Sigmoid colon (tissue), 7 donors: ENCODE measurements around the gene NACC2. TPM values are rescaled to one million over a fixed set of nuclear protein-coding genes. Genes with fewer than 3 reads are reported as not detected.

ENCODE experiments used
- DNase-seq: peaks from one replicate; pipeline ENCODE4 v3.0.0-alpha.2; 2019
- H3K27ac ChIP-seq, 4 donors: fragments of 200-600 bp; sonication (generic); one replicate each; pipeline ENCODE4 v1.5.1; 2016 to 2019; ENCODE audit warnings: mild to moderate bottlenecking in 1 of 4
- H3K27me3 ChIP-seq, 3 donors: fragments of 200-600 bp; sonication (generic); one replicate each; pipeline ENCODE4 v1.5.1; 2019; ENCODE audit warnings: mild to moderate bottlenecking in 1 of 3
- H3K36me3 ChIP-seq, 4 donors: fragments of 200-600 bp; sonication (generic); one replicate each; pipeline ENCODE4 v1.5.1; 2016 to 2019
- H3K4me1 ChIP-seq, 4 donors: fragments of 200-600 bp; sonication (generic); one replicate each; pipeline ENCODE4 v1.5.1; 2017 to 2019
- H3K4me3 ChIP-seq, 4 donors: fragments of 200-600 bp; sonication (generic); one replicate each; pipeline ENCODE4 v1.5.1; 2017 to 2019; ENCODE audit warnings: mild to moderate bottlenecking in 2 of 4, moderate library complexity in 1 of 4
- H3K9me3 ChIP-seq, 4 donors: fragments of 200-600 bp in 3 of 4; sonication (generic) in 3 of 4; one replicate each; pipeline versions ENCODE4 v1.5.1 to v1.6.1; 2013 to 2019
- CTCF ChIP-seq, 4 experiments: fragments of 450-650 bp in 3 of 4; fragments of 200-600 bp in 1 of 4; IDR thresholded peaks; one replicate each; pipeline ENCODE4 v1.5.1; 2016 to 2019; ENCODE audit warnings: antibody characterized with exemption in 4 of 4, mild to moderate bottlenecking in 3 of 4, moderate library complexity in 2 of 4
- EP300 ChIP-seq, 4 donors: sonication (generic); formaldehyde crosslinking; IDR thresholded peaks; one replicate each; pipeline ENCODE4 v1.6.1; 2017; ENCODE audit warnings: antibody characterized with exemption in 4 of 4
- POLR2A ChIP-seq, 2 donors: fragments of 450-650 bp; IDR thresholded peaks; one replicate each; pipeline ENCODE4 v1.6.1; 2016; ENCODE audit warnings: antibody characterized with exemption in 2 of 2, mild to moderate bottlenecking in 2 of 2, moderate library complexity in 2 of 2
- POLR2AphosphoS5 ChIP-seq, 4 donors: sonication (generic); formaldehyde crosslinking; IDR thresholded peaks; one replicate each; pipeline ENCODE4 v1.6.1; 2017; ENCODE audit warnings: antibody characterized with exemption in 4 of 4
- WGBS, 2 donors: extraction: QIAGEN DNeasy Blood & Tissue Kit; methylation state at CpG; one replicate each; pipeline ENCODE4 v1.1.7; 2013; 5-methylcytosine and 5-hydroxymethylcytosine counted together
- intact Hi-C: fragments of 100-400 bp; cut with DNase I; formaldehyde crosslinking; loops from one replicate; pipeline ENCODE4 v1.15.1; 2023
- polyA plus RNA-seq, 3 donors: library from polyadenylated mRNA; stranded (reverse); fragments of 200-250 nt; gene quantifications; one replicate each; pipeline ENCODE4 v1.2.3, GENCODE V29; 2013
- total RNA-seq, 4 donors: library from RNA; depleted of rRNA; stranded (reverse); fragments of >200 nt; gene quantifications; one replicate each; pipeline ENCODE4 v1.1.0, GENCODE V29; 2016
- donor health status: healthy with polysubstance abuse.
- donor health status: Bipolar disorder and iron deficiency.
- donor health status: healthy.

NACC2 gene
- total and polyA plus RNA-seq, 7 donors, result 3.6 to 80.0 (median 41.6) TPM

DNA sequence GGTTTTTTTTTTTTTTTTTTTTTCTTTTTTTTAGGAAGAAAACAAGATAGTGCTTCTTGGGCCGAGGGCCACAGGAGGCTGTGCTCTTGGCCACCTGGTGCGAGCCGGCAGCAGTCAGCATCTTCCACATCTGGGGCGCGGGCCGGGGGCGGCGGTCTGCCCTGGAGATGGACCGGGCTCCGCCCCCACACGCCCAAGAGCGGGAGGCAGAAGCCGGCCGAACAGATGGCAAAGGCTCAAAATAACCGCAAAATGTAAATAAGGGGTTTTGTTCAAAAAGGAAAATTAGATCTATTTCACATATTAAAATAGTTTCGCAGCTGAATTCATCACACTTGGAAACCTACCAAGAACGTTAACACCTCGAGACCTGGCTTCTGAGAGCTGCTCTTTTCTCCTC, 82.4 kb downstream of the NACC2 start:
- Histone ChIP-seq H3K36me3 (peaks cover 4 to 60% (median 23%) of the 10 kb centered on the region in 4 donors), H3K9me3 (no peaks in the 10 kb centered on the region), H3K4me1 (peaks cover 0 to 50% (median 42%) of the 10 kb centered on the region in 4 donors), H3K27ac (peak overlapping the region; percentile 70 to 83 (median 75)), H3K4me3 (no peak overlapping the region), H3K27me3 (no peaks in the 10 kb centered on the region)
- intact Hi-C loops, result loop anchor here (5.0 kb wide), 1 partner anchor 40 kb away; no protein-coding TSS in a partner anchor
- WGBS, 2 donors, result 70 to 75% methylated on average over 18 of the region's 18 CpGs
- DNase-seq, result peak; percentile 75
- TF ChIP-seq POLR2A (IDR thresholded peaks at IDR 0.05), result no peak
- TF ChIP-seq EP300 (IDR thresholded peaks at IDR 0.05), result no peak
- TF ChIP-seq POLR2AphosphoS5 (IDR thresholded peaks at IDR 0.05), result no peak
- no peak for TF ChIP-seq CTCF (IDR thresholded peaks at IDR 0.05)

GRCh38 chr9:136011703-136012496, 83.2 kb downstream of the NACC2 start:
- Histone ChIP-seq H3K27ac (peak overlapping the region; percentile 70 to 83 (median 75)), H3K27me3 (no peaks in the 10 kb centered on the region), H3K4me1 (peaks cover 0 to 53% (median 45%) of the 10 kb centered on the region in 4 donors), H3K4me3 (peak overlapping the region in 2 of 4 donors; percentile 5 to 21), H3K9me3 (no peaks in the 10 kb centered on the region), H3K36me3 (peaks cover 4 to 57% (median 23%) of the 10 kb centered on the region in 4 donors)
- peak; percentile 46 to 78 (median 68) for TF ChIP-seq POLR2AphosphoS5 (IDR thresholded peaks at IDR 0.05)
- no peak for TF ChIP-seq CTCF (IDR thresholded peaks at IDR 0.05)
- peak; percentile 94 for DNase-seq
- 87 to 92% methylated on average over 59 of the region's 59 CpGs for WGBS, 2 donors
- intact Hi-C loops, result loop anchor here (5.0 kb wide), 1 partner anchor 40 kb away; no protein-coding TSS in a partner anchor

DNA sequence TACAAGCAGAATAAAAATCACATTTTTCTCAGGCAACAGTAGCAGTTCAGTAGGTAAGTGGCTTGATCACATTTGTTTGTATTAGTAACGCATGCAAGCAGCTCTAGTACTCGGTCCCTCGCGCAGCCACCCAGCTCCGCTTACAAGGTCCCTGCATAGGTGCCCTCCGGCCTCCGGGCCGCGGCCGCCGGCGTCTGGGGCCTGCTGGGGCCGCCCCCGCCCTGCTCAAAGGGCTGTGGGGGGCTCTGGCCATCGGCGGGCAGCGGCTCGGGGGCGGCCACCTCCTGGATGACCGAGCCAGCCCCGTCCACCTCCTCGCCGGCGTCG, 83.8 kb downstream of the NACC2 start:
- intact Hi-C loops, result loop anchor here (5.0 kb wide), 1 partner anchor 41 kb away; no protein-coding TSS in a partner anchor
- TF ChIP-seq POLR2AphosphoS5 (IDR thresholded peaks at IDR 0.05) (no peak), POLR2A (IDR thresholded peaks at IDR 0.05) (no peak), EP300 (IDR thresholded peaks at IDR 0.05) (no peak), CTCF (IDR thresholded peaks at IDR 0.05) (no peak)
- H3K4me3 ChIP-seq, result no peak overlapping the region
- peak; percentile 60 for DNase-seq
- H3K27ac ChIP-seq, result peak overlapping the region; percentile 70 to 83 (median 75)
- peaks cover 0 to 56% (median 47%) of the 10 kb centered on the region in 4 donors for H3K4me1 ChIP-seq
- no peaks in the 10 kb centered on the region for H3K9me3 ChIP-seq
- H3K27me3 ChIP-seq, result no peaks in the 10 kb centered on the region
- H3K36me3 ChIP-seq, result peaks cover 4 to 52% (median 23%) of the 10 kb centered on the region in 4 donors
- WGBS, 2 donors, result 86 to 88% methylated on average over 25 of the region's 25 CpGs

- intact Hi-C loops, result loop anchor here (5.0 kb wide), 1 partner anchor 42 kb away; no protein-coding TSS in a partner anchor
- H3K27ac ChIP-seq, result peak overlapping the region; percentile 70 to 83 (median 75)
- H3K4me3 ChIP-seq, result no peak overlapping the region
- 88 to 92% methylated on average over 28 of the region's 28 CpGs for WGBS, 2 donors
- H3K9me3 ChIP-seq, result no peaks in the 10 kb centered on the region
- DNase-seq, result peak; percentile 65
- H3K36me3 ChIP-seq, result peaks cover 4 to 46% (median 23%) of the 10 kb centered on the region in 4 donors
- TF ChIP-seq POLR2A (IDR thresholded peaks at IDR 0.05) (no peak), CTCF (IDR thresholded peaks at IDR 0.05) (no peak), EP300 (IDR thresholded peaks at IDR 0.05) (no peak), POLR2AphosphoS5 (IDR thresholded peaks at IDR 0.05) (peak in 2 of 4 donors; percentile 18 to 22)
- no peaks in the 10 kb centered on the region for H3K27me3 ChIP-seq
- H3K4me1 ChIP-seq, result peaks cover 0 to 56% (median 47%) of the 10 kb centered on the region in 4 donors
These were observed 84.3 kb downstream of the NACC2 start for GRCh38 chr9:136010615-136011361.
